Esophagus muscularis mucosa (tissue), 4 donors: ENCODE measurements around the gene ANKRD9.

Experiments used
- EP300 ChIP-seq: sonication (generic); formaldehyde crosslinking; IDR thresholded peaks from one replicate; pipeline ENCODE4 v1.6.1; 2017; ENCODE audit warnings: antibody characterized with exemption
- POLR2A ChIP-seq: fragments of 450-650 bp; IDR thresholded peaks from one replicate; pipeline ENCODE4 v1.6.1; 2017; ENCODE audit warnings: antibody characterized with exemption, moderate library complexity, mild to moderate bottlenecking, low read depth
- POLR2AphosphoS5 ChIP-seq, 2 donors: sonication (generic); formaldehyde crosslinking; IDR thresholded peaks; one replicate each; pipeline ENCODE4 v1.6.1; 2017; ENCODE audit warnings: antibody characterized with exemption in 2 of 2
- TF ChIP-seq, protein P1 (sequence below), 3 experiments: fragments of 200-600 bp in 2 of 3; fragments of 450-650 bp in 1 of 3; sonication (generic) in 2 of 3; IDR thresholded peaks; one replicate each; pipeline ENCODE4 v1.5.1; 2017 to 2019; ENCODE audit warnings: antibody characterized with exemption in 3 of 3, mild to moderate bottlenecking in 2 of 3, moderate library complexity in 1 of 3

DNA sequence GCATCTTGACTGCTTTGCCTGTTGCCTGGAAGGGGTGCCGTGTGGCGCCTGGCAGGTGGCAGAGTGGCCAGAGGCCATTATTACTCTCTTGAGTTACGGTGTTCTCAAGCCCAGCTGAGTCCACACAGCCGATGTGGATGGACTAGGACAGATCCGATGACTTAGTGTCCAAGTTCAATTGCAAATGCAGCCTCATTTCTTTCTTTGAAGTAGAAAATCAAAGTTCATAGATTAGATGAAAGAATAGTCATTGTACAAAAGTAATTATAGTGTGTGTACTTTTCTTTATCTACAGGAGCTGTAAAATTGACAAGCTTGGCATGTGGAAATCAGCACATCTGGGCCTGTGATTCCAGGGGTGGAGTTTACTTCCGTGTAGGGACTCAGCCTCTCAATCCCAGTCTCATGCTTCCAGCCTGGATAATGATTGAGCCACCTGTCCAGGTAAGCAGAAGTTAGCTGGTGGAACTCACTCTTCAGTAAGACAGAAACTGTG, 44.7 kb downstream of the ANKRD9 start:
- no peak for TF ChIP-seq POLR2A
- no peak for TF ChIP-seq EP300
- TF ChIP-seq, protein P1, sequence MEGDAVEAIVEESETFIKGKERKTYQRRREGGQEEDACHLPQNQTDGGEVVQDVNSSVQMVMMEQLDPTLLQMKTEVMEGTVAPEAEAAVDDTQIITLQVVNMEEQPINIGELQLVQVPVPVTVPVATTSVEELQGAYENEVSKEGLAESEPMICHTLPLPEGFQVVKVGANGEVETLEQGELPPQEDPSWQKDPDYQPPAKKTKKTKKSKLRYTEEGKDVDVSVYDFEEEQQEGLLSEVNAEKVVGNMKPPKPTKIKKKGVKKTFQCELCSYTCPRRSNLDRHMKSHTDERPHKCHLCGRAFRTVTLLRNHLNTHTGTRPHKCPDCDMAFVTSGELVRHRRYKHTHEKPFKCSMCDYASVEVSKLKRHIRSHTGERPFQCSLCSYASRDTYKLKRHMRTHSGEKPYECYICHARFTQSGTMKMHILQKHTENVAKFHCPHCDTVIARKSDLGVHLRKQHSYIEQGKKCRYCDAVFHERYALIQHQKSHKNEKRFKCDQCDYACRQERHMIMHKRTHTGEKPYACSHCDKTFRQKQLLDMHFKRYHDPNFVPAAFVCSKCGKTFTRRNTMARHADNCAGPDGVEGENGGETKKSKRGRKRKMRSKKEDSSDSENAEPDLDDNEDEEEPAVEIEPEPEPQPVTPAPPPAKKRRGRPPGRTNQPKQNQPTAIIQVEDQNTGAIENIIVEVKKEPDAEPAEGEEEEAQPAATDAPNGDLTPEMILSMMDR (IDR thresholded peaks at IDR 0.05), result no peak
- no peak for TF ChIP-seq POLR2AphosphoS5 (IDR thresholded peaks at IDR 0.05)
